Activated CD4-positive, alpha-beta T cell treated with anti-CD3 and anti-CD28 coated beads, Interleukin-2, amount 10 ng/mL, durations not matched to agents 7 days and 5 days (primary cell): Measurements from ENCODE around the gene RAB20. TPM values are rescaled to one million over a fixed set of nuclear protein-coding genes. Genes with fewer than 3 reads are reported as not detected.
"Not testable (repeated sequence)": the region's sequence is repeated elsewhere in the genome, so short reads cannot be mapped to it uniquely, and the experiment has no call there.

Experiments used
- CTCF ChIA-PET: fragments of 350-600 bp; sonication (Branson Sonifier 250); formaldehyde crosslinking; loops from one replicate; lab custom pipeline; 2021; ENCODE audit warnings: antibody characterized with exemption; lab: Charles Lee
- POLR2A ChIA-PET: fragments of 350-600 bp; sonication (Branson Sonifier 250); formaldehyde crosslinking; loops from one replicate; lab custom pipeline; 2021; ENCODE audit warnings: antibody characterized with exemption; lab: Charles Lee
- DNase-seq: peaks from one replicate; pipeline ENCODE4 v3.0.0-alpha.2; 2020
- H3K27ac Mint-ChIP-seq: one replicate; pipeline ENCODE4 v1.8.0; 2021; ENCODE audit warnings: mild to moderate bottlenecking, moderate library complexity, mixed read lengths
- H3K27me3 Mint-ChIP-seq: one replicate; pipeline ENCODE4 v1.8.0; 2021; ENCODE audit warnings: mixed read lengths
- H3K36me3 Mint-ChIP-seq: one replicate; pipeline ENCODE4 v1.8.0; 2021; ENCODE audit warnings: low read depth, mixed read lengths
- H3K4me1 Mint-ChIP-seq: one replicate; pipeline ENCODE4 v1.8.0; 2021; ENCODE audit warnings: mixed read lengths
- H3K4me3 Mint-ChIP-seq: one replicate; pipeline ENCODE4 v1.8.0; 2021; ENCODE audit warnings: mild to moderate bottlenecking, moderate library complexity, mixed read lengths
- H3K9me3 Mint-ChIP-seq: one replicate; pipeline ENCODE4 v1.8.0; 2021; ENCODE audit warnings: mixed read lengths
- total RNA-seq, 2 experiments: library from RNA; stranded (reverse); gene quantifications; one replicate each; pipeline ENCODE4 v1.2.3, GENCODE V29; 2021

RAB20 gene
- total RNA-seq, 2 experiments from 2014 or later, result 3.2 to 4.1 TPM

- no peaks in the 10 kb centered on the region for H3K9me3 Mint-ChIP-seq
- ChIA-PET CTCF (interaction anchor here (1.5 kb wide), 1 partner anchor 44 kb away, joined by 3 read pairs; the partner anchor contains the start of gene NAXD), POLR2A (no interaction called here)
- H3K36me3 Mint-ChIP-seq, result no peaks in the 10 kb centered on the region
- peaks cover 12% of the 10 kb centered on the region for H3K4me1 Mint-ChIP-seq
- no peak for DNase-seq
- peaks cover 34% of the 10 kb centered on the region for H3K27me3 Mint-ChIP-seq
- H3K4me3 Mint-ChIP-seq, result no peak overlapping the region
- no peak overlapping the region for H3K27ac Mint-ChIP-seq
Measured at GRCh38 chr13:110571896-110572777, 10.6 kb upstream of the RAB20 start.

GRCh38 chr13:110570886-110571285, 9.4 kb upstream of the RAB20 start:
- peaks cover 29% of the 10 kb centered on the region for H3K27me3 Mint-ChIP-seq
- peaks cover 7% of the 10 kb centered on the region for H3K4me1 Mint-ChIP-seq
- no peak overlapping the region for H3K4me3 Mint-ChIP-seq
- H3K36me3 Mint-ChIP-seq, result no peaks in the 10 kb centered on the region
- H3K27ac Mint-ChIP-seq, result no peak overlapping the region
- no peaks in the 10 kb centered on the region for H3K9me3 Mint-ChIP-seq
- ChIA-PET CTCF (interaction anchor here (1.5 kb wide), 1 partner anchor 45 kb away, joined by 3 read pairs; the partner anchor contains the start of gene NAXD), POLR2A (no interaction called here)
- no peak for DNase-seq

- H3K9me3 Mint-ChIP-seq, H3K27ac Mint-ChIP-seq, H3K4me1 Mint-ChIP-seq, H3K36me3 Mint-ChIP-seq, POLR2A ChIA-PET, DNase-seq, H3K4me3 Mint-ChIP-seq: not testable (repeated sequence)
- H3K27me3 Mint-ChIP-seq, result peaks cover 24% of the 10 kb centered on the region
- CTCF ChIA-PET, result interaction anchor here (0.6 kb wide), 1 partner anchor 235 kb away, joined by 4 read pairs; no protein-coding TSS in a partner anchor
Measured at GRCh38 chr13:110569962-110570361, 8.4 kb upstream of the RAB20 start.

- H3K4me3 Mint-ChIP-seq, result no peak overlapping the region
- CTCF ChIA-PET, result no interaction called here
Measured at GRCh38 chr13:110568612-110569011, 7.1 kb upstream of the RAB20 start.

GRCh38 chr13:110566171-110566570, 4.6 kb upstream of the RAB20 start:
- Mint-ChIP-seq H3K4me1 (peaks cover 21% of the 10 kb centered on the region), H3K4me3 (no peak overlapping the region), H3K27ac (no peak overlapping the region), H3K27me3 (peaks cover 22% of the 10 kb centered on the region), H3K36me3 (peaks cover 2% of the 10 kb centered on the region), H3K9me3 (no peaks in the 10 kb centered on the region)
- CTCF ChIA-PET, result no interaction called here
- DNase-seq, result no peak
- POLR2A ChIA-PET, result no interaction called here

More at GRCh38 chr13:110568612-110569011, 7.1 kb upstream of the RAB20 start:
- H3K4me1 Mint-ChIP-seq, result peaks cover 6% of the 10 kb centered on the region
- H3K27ac Mint-ChIP-seq, result no peak overlapping the region
- POLR2A ChIA-PET, result no interaction called here
- DNase-seq, result no peak
- H3K9me3 Mint-ChIP-seq, result no peaks in the 10 kb centered on the region
- no peaks in the 10 kb centered on the region for H3K36me3 Mint-ChIP-seq
- peaks cover 20% of the 10 kb centered on the region for H3K27me3 Mint-ChIP-seq

- DNase-seq, result no peak
- peaks cover 27% of the 10 kb centered on the region for H3K4me1 Mint-ChIP-seq
- H3K4me3 Mint-ChIP-seq, result no peak overlapping the region
- no peaks in the 10 kb centered on the region for H3K9me3 Mint-ChIP-seq
- peaks cover 2% of the 10 kb centered on the region for H3K36me3 Mint-ChIP-seq
- POLR2A ChIA-PET, result no interaction called here
- H3K27me3 Mint-ChIP-seq, result peaks cover 26% of the 10 kb centered on the region
- CTCF ChIA-PET, result no interaction called here
- no peak overlapping the region for H3K27ac Mint-ChIP-seq
Measured at GRCh38 chr13:110565296-110565695, 3.8 kb upstream of the RAB20 start.

- DNase-seq, result no peak
- POLR2A ChIA-PET, result no interaction called here
- Mint-ChIP-seq H3K4me1 (peaks cover 31% of the 10 kb centered on the region), H3K9me3 (no peaks in the 10 kb centered on the region), H3K27me3 (peaks cover 26% of the 10 kb centered on the region), H3K4me3 (no peak overlapping the region), H3K27ac (no peak overlapping the region), H3K36me3 (peaks cover 2% of the 10 kb centered on the region)
- CTCF ChIA-PET, result interaction anchor here (0.8 kb wide), 1 partner anchor 26 kb away, joined by 5 read pairs; no protein-coding TSS in a partner anchor
Measured at GRCh38 chr13:110564472-110564985, 3.0 kb upstream of the RAB20 start.

GRCh38 chr13:110563463-110563774, 1.9 kb upstream of the RAB20 start:
- Mint-ChIP-seq H3K27ac (no peak overlapping the region), H3K27me3 (peaks cover 26% of the 10 kb centered on the region), H3K4me3 (peak overlapping the region; percentile 32), H3K9me3 (no peaks in the 10 kb centered on the region), H3K36me3 (peaks cover 3% of the 10 kb centered on the region), H3K4me1 (peaks cover 31% of the 10 kb centered on the region)
- POLR2A ChIA-PET, result no interaction called here
- CTCF ChIA-PET, result no interaction called here
- DNase-seq, result no peak

DNA sequence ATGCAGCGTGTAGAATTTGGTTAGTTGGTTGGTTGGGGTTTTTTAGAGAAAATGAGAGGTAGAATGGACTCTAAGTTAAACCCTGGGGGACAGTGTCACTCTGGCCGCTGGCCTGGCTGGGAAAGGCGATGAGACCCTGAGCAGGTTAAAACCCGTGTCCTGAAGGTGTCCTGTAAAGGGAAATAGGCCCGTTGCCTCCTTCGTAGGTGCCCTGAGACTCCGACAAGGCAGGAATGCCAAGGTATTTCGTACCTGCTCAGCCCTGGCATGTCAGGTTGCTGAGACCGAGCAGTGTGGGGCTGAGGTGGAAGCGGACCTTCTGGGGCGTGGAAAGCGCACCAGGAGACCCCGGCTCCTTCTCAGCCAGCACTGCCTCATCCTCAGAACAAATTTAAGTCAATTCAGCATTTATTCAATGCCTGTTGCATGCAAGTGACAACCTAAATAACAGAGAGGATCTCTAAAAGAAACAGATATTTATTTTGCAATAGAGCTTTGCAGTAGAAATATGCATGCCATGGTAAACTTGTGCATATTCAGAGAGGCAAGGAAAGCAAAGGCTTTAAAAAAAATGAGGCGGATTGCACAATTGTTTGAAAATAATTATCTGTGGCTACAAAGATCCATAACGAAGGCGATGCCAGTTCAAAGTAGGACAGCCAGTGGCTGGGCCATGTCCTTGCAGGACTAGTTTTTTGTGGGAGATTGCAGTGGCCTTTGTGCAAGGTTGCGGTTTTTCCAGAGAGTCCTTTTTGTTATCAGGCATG, 1.4 kb upstream of the RAB20 start:
- H3K27me3 Mint-ChIP-seq, result peaks cover 26% of the 10 kb centered on the region
- ChIA-PET CTCF (interaction anchor here (0.6 kb wide), 1 partner anchor 238 kb away, joined by 3 read pairs; no protein-coding TSS in a partner anchor), POLR2A (no interaction called here)
- H3K4me3 Mint-ChIP-seq, result peak overlapping the region; percentile 94
- peaks cover 31% of the 10 kb centered on the region for H3K4me1 Mint-ChIP-seq
- no peaks in the 10 kb centered on the region for H3K9me3 Mint-ChIP-seq
- H3K36me3 Mint-ChIP-seq, result peaks cover 3% of the 10 kb centered on the region
- no peak overlapping the region for H3K27ac Mint-ChIP-seq
- no peak for DNase-seq

DNA sequence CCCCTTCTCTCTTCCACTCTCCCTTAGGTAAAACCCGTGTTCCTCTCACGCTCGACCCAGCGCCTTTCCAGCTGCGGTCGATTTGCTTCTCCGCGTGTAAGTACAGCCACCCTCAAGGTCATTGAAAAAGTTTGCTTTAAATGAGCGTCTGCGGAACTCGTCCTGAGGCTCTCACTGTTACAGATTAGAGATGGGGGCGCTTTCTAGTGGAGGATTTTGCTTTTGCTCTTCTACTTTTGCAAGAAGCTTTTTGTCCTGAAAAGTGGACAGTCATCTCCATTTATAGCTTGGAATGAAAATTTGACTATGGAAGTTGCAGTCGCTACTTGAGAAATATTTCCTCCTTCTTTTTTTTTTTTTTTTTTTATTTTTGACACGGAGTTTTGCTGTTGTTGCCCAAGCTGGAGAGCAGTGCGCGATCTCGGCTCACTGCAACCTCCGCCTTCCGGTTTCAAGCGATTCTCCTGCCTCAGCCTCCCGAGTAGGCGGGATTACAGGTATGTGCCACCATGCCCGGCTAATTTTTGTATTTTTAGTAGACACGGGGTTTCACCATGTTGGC, 595 bp upstream of the RAB20 start:
- peak overlapping the region; percentile 94 for H3K4me3 Mint-ChIP-seq
- ChIA-PET POLR2A (interaction anchor here (1.0 kb wide), 2 partner anchors 53 to 106 kb away, joined by 3 to 4 read pairs; partner anchors contain the start of gene NAXD), CTCF (interaction anchor here (0.6 kb wide), 1 partner anchor 239 kb away, joined by 3 read pairs; no protein-coding TSS in a partner anchor)
- H3K36me3 Mint-ChIP-seq, result peaks cover 4% of the 10 kb centered on the region
- H3K27ac Mint-ChIP-seq, result peak overlapping the region; percentile 85
- peaks cover 23% of the 10 kb centered on the region for H3K27me3 Mint-ChIP-seq
- no peaks in the 10 kb centered on the region for H3K9me3 Mint-ChIP-seq
- DNase-seq, result peak; percentile 14
- peaks cover 32% of the 10 kb centered on the region for H3K4me1 Mint-ChIP-seq

DNA sequence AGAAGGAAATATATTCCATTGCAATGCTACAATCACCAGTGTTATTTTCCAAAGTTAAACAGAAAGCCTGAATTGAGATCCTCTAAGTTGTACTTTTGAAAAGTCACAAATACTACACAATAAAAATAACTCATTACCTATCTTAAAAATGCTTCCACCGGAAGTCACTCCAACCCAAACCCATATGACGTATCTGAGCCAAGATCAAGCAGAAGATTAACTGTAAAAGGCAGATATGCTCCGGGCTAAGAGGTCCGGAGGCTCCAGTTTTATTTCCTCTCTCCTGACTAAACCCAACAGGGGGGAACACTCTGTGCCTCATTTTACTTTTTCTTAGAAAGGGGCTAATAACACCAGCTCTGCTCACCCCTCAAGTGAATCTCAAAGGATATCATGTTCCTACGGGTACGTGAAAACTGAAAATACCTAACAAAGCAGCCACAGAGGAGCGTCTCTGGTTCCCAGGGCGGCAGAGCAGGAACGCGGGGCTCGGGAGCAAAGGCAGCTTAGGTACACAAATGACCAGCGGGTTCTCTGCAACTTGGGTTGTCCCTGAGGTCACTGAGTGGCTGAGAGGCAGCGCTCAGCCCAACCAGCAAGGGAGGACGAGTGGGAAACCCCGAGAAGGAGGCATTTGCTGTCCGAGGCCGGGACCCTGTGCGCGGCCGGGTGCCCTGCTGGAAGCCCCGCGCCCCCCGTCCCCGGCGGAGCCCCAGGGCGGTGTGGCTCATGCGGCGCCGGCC, 750 bp downstream of the RAB20 start:
- peaks cover 21% of the 10 kb centered on the region for H3K27me3 Mint-ChIP-seq
- peaks cover 33% of the 10 kb centered on the region for H3K4me1 Mint-ChIP-seq
- H3K36me3 Mint-ChIP-seq, result peaks cover 5% of the 10 kb centered on the region
- peak overlapping the region; percentile 73 for H3K4me3 Mint-ChIP-seq
- DNase-seq, result no peak
- peak overlapping the region; percentile 26 for H3K27ac Mint-ChIP-seq
- CTCF ChIA-PET, result interaction anchor here (1.0 kb wide), 1 partner anchor 29 kb away, joined by 3 read pairs; no protein-coding TSS in a partner anchor
- POLR2A ChIA-PET, result interaction anchor here (1.0 kb wide), 1 partner anchor 55 kb away, joined by 4 read pairs; the partner anchor contains the start of gene NAXD
- no peaks in the 10 kb centered on the region for H3K9me3 Mint-ChIP-seq

DNA sequence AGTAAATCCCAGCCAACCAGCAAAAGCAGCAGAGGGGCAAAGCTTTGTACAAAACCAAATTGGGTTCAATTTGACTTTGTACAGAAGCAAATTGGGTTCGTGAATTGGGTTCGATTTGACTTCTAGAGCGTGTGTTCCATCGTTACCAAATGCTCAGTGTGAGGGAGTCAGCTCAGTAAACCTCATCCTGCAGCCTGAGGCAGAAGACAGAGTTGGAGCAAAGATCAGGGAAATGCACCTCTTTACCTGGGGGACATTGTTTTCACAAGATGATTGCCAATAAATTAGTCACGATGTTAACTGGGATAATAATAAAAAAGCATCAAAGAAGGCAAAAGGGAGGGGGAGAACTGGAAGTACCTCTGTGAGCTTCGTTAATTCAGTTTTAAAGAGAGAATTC, 1.5 kb downstream of the RAB20 start:
- Mint-ChIP-seq H3K36me3 (peaks cover 5% of the 10 kb centered on the region), H3K4me1 (peaks cover 33% of the 10 kb centered on the region), H3K27me3 (peaks cover 17% of the 10 kb centered on the region), H3K9me3 (no peaks in the 10 kb centered on the region), H3K27ac (peak overlapping the region; percentile 37), H3K4me3 (peak overlapping the region; percentile 73)
- DNase-seq, result no peak
- ChIA-PET POLR2A (no interaction called here), CTCF (no interaction called here)
